ENCODE measurements around the gene TLX1.

The TLX1 gene

DNA sequence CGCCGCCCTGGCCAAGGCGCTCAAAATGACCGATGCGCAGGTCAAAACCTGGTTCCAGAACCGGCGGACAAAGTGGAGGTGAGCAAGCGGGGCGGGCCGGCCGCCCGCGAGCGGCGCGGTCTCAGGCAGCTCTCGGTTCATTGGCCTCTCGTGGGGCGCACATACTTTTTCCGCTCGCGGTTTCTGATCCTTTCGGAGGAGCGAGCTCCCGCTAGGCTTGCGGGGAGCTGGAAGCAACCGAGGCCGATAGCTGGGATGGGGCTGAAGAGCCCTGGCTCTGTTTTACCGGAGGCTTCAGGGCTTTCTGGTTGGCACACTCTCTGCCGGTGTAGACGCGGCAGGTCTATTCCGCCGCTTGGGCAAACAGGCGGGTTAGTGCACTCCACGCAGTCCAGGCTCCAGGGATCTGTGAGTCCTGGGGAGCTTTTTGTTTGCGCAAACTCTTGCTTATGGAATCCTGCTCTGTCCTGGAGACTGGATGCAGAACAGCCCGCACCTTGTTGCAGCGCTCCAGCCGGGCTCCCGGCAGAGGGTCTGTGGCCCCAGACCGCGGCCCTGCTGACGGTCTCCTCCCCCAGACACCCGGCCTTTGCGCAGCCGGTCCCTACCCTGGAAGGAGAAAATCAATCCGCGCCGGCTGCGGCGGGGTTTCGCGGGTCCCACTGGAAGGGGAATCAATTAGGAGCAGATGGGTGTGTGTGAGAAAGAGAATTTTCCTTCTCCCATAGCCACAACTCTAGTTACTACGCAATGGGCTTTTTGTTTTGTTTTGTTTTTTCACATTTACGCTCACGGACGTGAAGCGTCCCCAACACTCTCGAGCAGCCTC is 3.4 kb downstream of the TLX1 start:
- no peak for DNase-seq (ENCODE audit: low read depth)

DNA sequence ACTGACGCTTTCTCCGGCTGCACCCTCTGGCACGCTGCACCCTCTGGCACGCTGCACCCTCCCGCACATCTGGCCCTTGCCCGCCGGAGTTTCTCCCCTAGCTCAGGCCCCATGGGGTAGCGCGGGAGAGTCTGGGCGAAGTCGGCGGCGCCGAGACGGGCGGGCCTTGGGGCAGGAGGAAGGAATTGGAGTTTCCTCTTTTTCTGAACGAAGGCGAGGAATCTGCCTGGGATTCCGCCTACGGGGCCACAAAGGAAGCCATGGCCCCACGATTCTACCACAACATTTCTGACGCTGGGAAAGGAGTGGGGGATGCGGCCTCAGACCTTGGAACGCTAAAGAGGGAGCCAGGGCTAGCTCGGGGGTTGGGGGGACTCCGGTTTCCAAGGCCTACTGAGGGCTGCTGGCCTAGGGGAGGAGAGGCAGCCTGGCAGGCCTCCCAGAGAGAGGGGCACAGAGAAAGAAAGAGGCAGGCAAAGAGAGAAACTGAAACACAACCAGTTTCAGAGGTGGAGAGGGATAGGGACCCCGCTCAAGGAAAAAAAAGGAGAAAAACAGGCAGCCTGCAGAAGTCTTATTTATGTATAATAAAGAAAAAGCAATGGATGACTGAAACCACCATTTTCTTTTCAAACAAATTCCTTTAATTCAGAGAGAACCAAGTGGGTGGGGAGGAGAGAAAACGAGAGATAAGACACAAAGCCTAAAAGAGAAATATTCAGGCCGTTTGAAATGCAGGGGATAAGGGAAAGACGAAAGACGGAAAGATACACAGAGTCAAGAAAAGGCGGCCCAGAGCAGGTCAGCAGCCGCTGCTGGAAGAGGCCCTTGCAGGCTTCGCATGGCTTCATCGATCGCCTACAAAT is 4.3 kb downstream of the TLX1 start:
- no peak for DNase-seq (ENCODE audit: low read depth)

DNA sequence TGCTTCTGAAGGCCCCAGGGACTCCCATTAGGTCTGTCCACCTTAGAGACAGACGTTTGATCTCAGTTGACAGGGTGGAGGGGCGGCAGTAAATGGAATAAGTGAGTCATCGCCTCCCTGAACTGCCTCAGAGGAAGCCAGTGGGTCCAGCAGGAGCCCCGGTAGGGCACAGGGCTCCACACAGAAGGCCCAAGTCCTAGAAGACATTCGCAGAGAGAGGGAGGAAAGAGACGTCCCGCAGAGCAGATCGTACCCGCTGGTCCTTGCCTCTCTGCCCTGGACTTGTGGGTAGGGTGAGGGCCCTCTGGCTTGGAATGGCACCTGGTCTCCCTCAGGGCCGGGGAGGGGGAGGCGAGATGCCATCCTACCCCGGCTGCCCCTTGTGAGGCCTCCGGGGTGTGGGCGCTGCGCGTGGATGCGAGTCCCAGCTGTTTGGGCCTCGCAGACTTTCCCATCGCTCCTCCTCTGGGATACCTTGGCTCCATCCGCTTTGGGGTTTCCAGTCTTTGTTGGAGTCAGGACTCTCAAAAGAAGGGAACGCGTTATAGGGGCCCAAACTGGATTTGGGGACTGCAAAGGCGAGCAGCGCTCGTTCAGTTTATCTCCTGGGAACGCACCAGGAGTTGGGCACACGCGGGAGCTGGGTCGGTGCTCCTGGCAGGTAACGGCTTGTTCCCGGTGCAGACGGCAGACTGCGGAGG is 5.1 kb downstream of the TLX1 start:
- no peak for DNase-seq (ENCODE audit: low read depth)

DNA sequence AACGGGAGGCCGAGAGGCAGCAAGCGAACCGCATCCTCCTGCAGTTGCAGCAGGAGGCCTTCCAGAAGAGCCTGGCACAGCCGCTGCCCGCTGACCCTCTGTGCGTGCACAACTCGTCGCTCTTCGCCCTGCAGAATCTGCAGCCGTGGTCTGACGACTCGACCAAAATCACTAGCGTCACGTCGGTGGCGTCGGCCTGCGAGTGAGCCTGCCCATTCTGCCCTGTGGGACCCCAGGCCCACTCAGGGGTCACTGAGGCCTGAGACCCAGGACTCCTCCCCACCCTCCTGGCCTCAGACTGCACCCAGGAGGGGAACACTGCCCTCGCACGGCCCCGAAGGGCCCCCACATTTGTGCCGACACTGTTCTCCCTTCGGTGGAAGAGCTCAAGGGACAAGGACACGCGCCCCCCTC is 5.6 kb downstream of the TLX1 start:
- DNase-seq (ENCODE audit: low read depth), result no peak

DNA sequence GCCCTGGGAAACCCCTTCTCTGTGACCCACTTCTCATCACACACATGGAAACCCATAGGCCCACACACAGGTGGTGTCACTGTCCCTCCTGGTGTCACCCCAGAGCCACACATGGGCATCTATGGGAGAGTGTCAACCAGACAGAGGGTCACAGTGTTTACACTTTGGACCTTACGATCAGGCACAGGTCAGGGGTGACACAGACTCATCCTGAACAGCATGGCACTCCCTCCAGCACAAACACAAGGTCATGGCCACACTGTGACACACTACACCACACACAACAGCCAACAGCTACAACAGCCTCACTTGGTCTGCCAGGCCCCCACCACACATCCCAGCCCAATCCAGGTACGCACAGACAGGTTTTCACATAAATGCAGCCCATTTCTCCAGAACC is 6.2 kb downstream of the TLX1 start:
- DNase-seq (ENCODE audit: low read depth), result no peak

DNA sequence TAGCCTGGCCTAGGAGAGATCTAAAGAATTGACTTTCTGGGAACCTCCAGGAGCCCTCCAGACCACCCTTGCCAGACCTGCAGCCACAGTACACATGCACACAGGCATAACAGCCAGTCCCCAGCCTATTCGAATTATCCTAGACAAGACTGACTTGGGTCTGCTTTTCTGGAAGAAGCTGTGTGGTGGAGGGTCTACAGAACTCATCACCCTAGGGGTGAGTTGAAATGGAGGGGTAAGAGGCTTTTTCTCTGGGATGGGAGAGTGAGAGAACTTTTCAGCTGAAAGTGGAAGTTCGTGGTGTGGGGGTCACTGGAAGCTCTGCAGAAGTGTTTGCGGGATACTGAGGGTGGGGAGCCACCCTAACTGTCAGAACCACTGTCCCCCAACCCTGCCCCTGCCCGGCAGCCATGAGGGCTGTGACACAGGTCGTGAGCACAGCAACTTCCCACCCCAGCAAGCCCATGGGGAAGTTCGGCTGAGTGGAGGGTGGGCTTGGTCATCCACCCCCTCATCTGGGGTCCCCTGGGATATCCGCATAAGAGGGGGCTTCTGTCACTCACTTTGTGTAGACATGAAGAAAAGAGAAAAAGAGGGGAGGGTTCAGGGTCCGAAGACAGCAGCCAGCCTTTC is 7.8 kb downstream of the TLX1 start:
- DNase-seq (ENCODE audit: low read depth), result no peak

DNA sequence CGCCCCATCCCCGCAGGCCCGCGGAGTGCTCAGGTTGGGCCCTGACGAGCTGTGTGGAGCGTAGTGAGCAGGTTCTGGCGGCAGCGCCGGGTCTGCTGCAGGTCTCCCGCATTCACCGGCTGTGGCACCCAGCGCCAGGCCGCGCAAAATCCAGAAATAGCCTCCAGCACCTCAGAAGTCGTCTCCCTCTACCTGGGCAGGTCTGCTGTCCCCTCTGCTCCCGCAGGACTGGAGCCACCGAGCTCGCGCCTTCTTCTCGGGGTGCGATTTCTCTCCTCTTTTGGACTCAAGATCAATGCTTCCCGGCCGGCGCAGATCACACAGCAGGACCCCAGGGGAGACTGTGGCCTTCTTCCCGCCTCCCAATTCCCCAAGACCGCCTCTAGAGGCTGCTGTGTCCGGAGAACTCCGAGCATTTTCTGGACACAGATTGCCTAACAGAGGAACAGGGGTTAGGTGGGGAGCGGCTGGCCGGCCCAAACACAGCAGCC is 8.4 kb downstream of the TLX1 start:
- no peak for DNase-seq (ENCODE audit: low read depth)

DNA sequence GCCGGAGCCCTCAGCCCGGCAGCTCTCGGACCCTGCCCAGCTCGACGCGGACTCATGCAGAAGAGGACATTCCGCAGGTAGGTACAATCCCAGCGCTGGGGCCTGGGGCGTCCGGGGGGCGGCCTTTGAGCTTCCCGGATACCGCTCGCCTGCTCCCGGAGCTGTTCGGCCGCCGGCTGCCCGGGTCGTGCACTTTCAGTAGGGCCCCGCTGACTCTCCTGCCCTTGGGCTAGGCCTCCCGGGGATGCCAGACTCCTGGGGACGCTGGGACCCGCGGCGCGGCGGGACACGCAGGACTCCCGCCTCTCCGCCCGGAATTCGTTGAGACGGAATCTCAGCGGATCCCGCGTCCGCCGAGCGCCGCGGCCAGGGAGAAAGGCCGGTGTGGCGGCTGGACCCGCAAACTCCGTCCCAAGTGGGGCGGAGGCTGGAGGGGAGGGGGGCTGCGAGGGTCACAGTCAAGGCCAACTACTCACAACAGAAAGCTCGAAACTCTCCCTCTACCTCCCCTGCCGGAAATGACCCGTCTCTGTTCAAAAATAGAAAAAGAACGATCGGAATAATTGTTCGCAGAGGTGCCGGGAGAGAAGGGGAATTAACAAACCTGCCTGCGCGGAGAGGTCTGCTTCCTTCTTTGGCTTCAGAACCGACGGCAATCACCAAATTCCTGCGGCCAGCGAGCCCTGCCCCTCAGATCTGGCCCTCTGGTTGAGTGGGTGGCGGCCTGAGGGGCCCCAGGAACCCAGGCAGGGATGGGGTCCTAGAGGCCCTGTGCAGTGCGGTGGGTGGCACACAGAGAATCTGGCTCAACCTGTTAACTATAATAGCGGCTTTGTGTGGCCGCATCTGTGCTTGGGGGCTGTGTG is 9.2 kb downstream of the TLX1 start:
- no peak for DNase-seq (ENCODE audit: low read depth)

DNA sequence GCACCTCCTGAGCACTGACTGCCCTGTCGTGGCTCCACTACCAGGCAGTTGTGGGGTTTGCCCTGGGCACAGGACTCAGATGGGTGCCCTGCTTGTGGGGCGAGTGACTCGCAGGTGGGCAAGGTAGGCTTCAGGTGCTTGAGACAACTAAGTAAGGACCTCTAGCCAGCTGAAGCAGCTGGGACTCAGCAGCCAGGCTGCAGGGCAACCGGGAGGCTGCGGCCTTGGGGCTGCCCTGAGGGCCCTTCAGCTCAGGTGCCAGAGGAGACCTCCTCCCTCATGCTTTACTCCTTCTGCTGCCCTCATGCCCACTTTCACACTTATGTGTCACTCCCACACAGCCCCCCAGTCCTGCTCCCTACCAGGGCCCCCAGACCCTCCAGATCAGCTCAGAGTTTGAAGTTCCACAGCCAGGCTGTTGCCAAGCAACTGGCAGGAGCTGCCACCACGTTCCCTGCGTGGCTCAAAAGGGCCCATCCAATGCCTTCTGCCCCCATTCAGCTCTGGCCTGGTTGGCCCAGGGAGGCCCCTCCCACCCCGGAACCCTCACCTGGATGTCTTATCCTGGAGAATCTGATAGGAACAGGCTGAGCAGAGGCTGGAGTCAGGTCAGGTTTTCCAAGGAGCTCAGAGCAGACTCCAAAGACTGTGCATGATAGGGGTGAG is 10.0 kb downstream of the TLX1 start:
- no peak for DNase-seq (ENCODE audit: low read depth)

DNA sequence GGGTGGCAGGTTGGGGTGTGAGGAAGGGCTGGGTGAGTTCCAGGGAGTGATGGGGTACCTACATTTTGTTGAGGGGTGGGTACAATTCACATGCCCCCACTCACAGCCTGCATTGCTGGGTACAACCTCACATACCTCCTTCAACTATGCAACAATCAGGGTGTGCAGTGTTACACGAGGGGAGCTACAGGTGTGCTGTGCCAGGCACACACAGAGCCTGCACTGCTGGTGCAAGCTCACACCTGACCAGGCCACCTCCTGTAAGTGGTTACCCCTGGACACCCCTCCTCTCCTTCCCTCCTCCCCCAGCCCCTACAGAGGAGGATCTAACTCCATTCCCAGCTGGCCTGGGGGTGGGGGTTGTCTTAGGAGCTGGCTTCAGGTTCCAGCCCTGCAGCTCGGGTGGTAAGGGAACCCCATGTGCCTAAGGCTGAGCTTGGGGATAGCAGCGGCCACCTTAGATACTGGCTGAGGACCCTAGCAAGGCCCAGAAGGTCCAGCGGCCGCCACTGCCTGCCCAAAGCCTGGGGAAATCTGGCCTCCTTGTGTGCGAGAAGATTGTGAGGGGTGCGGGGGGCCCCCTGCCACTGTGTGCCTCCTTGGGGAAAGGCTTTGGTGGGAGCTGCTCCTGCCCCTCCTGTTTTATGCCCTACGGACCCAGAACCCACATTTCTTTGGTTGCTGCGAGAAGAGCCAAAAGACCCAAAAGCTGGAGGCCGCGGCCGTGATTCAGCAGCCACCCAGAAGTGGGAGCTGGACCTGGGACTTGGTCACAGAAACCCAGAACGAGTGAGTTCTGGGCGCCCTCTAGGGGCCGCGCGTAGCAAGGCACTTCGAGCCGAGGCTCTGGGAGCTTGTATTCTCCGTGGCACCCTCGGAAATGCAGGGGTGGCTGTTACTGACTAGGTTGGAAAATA is 10.8 kb downstream of the TLX1 start:
- DNase-seq (ENCODE audit: low read depth), result peak; percentile 69

DNA sequence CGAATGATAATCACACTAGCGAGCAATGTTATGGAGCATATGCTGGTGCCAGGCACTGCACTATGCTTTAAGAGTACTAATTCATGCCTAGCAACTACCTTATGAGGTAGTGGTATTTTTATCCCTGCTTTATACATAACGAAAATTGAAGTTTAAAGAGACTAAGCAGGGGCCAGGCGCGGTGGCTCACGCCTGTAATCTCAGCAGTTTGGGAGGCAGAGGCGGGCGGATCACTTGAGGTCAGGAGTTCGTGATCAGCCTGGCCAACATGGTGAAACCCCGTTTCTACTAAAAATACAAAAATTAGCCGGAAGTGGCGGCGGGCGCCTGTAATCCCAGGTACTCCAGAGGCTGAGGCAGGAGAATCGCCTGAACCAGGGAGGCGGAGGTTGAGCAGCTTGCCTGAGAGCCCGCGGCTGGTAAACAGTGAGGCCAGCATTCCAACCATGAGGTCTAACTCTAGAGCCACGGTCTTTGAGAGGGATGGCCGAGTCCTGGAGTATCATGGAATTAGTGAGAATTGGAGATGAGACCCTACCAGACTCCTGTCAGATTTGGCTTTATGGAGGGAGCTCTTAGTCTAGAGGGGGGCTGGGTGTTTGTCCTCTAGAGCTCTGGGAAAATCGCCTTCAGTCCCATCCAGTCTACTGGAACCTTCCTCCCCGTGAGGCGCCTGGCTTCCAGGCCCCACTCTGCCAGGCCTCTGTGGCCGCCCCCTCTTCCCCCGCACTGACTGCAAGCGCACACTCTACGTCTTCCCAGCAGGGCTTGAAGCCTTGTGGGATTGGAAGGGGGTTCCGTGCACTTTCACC is 11.6 kb downstream of the TLX1 start:
- no peak for DNase-seq (ENCODE audit: low read depth)

DNA sequence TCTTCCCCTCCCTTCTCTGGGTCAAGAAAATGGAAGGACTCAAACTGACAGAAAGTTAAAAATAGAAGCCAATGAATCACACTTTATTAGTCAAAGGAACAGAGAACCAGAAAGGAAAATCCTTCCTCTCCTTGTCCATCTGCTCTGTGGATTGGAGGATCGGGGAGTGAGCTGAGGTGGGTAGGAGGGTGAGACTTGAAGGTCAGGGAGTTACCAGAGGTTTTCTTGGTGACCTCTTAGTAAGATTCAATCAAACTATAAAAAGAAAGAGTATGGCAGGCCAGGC is 12.2 kb downstream of the TLX1 start:
- DNase-seq (ENCODE audit: low read depth), result no peak

DNA sequence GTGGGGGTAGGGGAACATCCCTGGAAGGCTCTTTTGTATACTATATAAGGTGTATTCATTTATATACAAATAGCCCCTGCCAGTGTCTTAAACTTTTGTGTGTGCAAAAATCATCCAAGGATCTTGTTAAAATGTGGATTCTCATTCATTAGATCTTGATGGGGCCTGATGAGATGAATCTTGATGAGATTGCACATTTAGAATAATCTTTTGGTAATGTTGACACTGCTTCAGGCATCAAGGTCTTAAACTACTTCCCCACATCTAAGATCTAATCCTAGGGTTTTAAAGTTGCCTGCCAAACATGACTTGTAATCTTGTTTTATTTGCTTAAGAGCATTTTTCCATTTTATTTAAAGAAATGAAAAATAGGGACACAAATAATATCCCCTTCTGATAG is 13.0 kb downstream of the TLX1 start:
- no peak for DNase-seq (ENCODE audit: low read depth)

DNA sequence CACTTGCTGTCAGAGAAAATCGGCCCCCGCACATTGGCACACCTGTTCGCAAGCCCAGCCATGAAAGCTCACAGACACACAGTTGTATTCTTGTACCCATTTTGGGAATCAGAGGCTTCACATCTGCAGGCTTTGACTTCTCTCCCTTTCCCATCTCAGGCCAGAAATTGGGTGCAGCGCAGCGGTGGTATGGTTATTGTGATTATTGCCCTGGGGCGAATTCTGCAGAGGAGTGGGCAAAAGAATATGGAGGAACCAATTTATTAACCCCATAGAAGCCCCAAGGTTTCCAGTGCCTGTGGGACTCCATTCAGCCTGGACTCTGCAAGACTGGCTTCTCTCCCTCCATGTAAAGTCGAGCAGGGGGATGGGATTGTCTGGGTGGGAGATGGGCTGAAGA is 14.0 kb downstream of the TLX1 start:
- DNase-seq (ENCODE audit: low read depth), result no peak

DNA sequence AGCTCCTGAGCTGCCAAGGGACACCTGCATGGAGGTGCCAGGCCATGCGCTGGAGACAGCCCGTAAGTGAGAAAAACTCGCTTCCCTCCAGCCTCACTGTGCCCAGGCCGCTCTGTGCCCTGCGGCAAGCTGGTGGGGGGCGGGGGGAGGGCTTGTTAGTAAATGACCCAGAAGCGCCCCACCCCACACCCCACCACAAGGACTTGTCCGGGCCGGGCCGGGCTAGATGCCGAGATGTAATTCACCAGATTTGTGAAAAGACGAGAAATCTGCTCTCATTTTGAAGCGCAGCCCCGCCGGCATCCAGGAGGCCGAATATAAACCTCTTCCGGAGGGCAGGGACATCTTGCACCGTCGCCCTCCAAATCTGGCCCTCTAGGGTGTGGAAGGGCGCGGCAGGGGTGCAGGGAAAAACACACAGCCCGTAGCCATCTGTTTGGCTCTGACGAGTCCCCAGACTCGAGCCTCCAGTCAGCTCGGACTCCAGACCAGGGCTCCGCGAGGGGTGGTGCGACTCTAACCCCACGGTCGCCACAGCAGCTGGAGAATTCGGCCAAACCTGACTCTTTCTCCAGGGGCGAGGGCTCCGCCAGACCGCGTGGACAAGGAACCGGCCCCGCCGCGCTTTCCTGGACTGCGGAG is 14.8 kb downstream of the TLX1 start:
- no peak for DNase-seq (ENCODE audit: low read depth)

DNA sequence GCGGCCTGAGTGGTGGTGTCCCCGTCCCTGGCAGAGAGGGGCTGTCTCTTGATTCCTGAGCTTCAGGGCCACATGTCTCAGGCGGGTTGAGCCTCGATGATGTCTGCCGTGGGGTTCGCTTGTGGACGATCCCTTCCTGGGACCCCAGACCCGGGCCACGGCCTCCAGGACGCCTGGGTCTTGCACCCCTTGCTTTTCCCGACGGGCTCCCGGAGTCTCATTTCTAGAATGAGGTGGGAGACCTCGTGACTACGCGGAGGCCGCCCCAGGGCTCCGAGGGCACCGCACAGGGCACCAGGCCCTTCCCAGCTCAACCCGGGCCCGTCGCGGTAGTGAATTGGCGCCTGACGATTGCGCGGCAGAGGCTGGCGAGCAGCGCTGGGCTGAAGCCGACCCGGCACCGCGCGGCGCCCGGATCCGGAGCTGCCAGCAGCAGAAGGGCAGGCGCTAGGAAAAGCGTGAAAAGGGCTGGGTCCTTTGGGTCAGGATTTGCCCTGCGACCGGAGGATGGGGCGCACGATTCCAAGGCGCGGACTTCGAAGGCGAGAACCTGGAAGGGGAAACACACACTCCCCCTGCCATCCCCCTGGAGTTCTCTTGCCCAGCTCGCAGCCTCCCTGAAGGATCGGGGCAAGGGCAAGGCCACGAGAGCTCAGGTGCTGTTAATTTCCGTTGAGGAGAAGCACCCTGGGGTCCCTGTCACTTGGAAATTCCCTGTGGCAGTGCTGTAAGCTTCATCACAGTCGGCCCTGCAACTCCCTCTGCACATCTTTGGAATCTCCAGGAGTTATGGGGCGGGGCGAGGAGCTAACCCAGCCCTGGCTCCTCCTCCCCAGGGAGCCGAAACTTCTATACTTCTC is 15.5 kb downstream of the TLX1 start:
- DNase-seq (ENCODE audit: low read depth), result no peak

DNA sequence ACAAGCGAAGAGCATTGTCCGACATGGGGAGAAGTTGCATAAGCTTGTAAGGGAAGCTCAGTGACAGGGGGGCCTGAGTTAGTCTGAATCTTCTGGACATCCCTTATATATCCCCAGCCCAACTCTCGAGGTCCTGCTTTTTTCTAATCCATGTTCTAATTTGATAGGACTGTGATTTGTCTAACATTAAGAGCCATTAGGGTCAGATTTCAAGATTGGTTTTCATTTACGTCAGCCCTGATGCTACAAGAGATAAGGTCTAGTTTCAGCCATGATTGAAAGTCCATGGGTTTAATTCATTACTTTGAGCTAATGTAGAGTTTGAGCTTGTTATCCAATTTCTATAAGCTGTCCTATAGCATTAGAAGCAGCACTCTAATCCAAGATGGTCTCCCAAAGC is 20.3 kb downstream of the TLX1 start:
- DNase-seq (ENCODE audit: low read depth), result no peak

Data from stimulated activated CD8-positive, alpha-beta memory T cell treated with anti-CD3 and anti-CD28 coated beads, Interleukin-12 subunit alpha, Interleukin-12 subunit beta, amount 100 ng/mL, for 1 hour (primary cell).